ENCODE results near the gene PLCG2. TPM values are rescaled to one million over a fixed set of nuclear protein-coding genes. Genes with fewer than 3 reads are reported as not detected.

The PLCG2 gene
- polyA plus RNA-seq, 1 donor from 2014 or later: not detected

- Histone ChIP-seq H3F3A (ENCODE audit: insufficient read depth, low read length, poor library complexity, severe bottlenecking) (no peaks in the 10 kb centered on the region), H3K4me2 (ENCODE audit: low read length) (no peak overlapping the region), H3K9me2 (ENCODE audit: insufficient read depth, low read length) (no peaks in the 10 kb centered on the region), H3K4me3 (ENCODE audit: low read length) (no peak overlapping the region), H3K36me3 (ENCODE audit: insufficient read depth, low read length) (no peaks in the 10 kb centered on the region), H3K27me3 (ENCODE audit: insufficient read depth, low read depth, low read length) (no peaks in the 10 kb centered on the region), H2AFZ (ENCODE audit: low read depth, low read length) (no peak overlapping the region), H3K9me3 (ENCODE audit: low read length) (no peaks in the 10 kb centered on the region), H4K20me1 (ENCODE audit: insufficient read depth) (no peaks in the 10 kb centered on the region), H3K27ac (ENCODE audit: low read length) (no peak overlapping the region), H3K79me2 (replicated peaks; ENCODE audit: insufficient read depth, low read length) (no peaks in the 10 kb centered on the region), H3K9ac (ENCODE audit: low read length) (no peak overlapping the region)
- no peak for TF ChIP-seq TAF1 (IDR thresholded peaks at IDR 0.05; ENCODE audit: low read depth)
- TF ChIP-seq SMC3 (conservative IDR thresholded peaks at IDR 0.05; ENCODE audit: poor library complexity): no peak
- TF ChIP-seq EP300 (conservative IDR thresholded peaks at IDR 0.05; ENCODE audit: poor library complexity, severe bottlenecking): no peak
- TF ChIP-seq, protein P1, sequence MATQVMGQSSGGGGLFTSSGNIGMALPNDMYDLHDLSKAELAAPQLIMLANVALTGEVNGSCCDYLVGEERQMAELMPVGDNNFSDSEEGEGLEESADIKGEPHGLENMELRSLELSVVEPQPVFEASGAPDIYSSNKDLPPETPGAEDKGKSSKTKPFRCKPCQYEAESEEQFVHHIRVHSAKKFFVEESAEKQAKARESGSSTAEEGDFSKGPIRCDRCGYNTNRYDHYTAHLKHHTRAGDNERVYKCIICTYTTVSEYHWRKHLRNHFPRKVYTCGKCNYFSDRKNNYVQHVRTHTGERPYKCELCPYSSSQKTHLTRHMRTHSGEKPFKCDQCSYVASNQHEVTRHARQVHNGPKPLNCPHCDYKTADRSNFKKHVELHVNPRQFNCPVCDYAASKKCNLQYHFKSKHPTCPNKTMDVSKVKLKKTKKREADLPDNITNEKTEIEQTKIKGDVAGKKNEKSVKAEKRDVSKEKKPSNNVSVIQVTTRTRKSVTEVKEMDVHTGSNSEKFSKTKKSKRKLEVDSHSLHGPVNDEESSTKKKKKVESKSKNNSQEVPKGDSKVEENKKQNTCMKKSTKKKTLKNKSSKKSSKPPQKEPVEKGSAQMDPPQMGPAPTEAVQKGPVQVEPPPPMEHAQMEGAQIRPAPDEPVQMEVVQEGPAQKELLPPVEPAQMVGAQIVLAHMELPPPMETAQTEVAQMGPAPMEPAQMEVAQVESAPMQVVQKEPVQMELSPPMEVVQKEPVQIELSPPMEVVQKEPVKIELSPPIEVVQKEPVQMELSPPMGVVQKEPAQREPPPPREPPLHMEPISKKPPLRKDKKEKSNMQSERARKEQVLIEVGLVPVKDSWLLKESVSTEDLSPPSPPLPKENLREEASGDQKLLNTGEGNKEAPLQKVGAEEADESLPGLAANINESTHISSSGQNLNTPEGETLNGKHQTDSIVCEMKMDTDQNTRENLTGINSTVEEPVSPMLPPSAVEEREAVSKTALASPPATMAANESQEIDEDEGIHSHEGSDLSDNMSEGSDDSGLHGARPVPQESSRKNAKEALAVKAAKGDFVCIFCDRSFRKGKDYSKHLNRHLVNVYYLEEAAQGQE (IDR thresholded peaks at IDR 0.05; ENCODE audit: borderline replicate concordance): no peak
These were observed 120.9 kb downstream of the PLCG2 start for GRCh38 chr16:81900014-81900413.

DNA sequence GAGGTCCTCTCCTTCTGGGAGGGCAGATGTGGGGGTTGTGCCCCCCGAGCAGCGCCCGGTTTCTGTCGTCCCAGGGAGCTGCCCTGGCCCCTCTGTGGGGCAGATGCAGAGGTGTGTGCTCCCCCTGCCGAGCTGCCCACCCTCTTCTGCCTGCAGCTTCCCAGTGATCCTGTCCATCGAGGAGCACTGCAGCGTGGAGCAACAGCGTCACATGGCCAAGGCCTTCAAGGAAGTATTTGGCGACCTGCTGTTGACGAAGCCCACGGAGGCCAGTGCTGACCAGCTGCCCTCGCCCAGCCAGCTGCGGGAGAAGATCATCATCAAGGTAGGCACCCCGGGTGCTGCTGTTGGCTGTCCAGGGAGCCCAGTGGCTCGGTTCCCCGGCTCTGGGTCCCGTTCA, 121.4 kb downstream of the PLCG2 start:
- H3F3A ChIP-seq (ENCODE audit: insufficient read depth, low read length, poor library complexity, severe bottlenecking): no peaks in the 10 kb centered on the region
- TF ChIP-seq, protein P2, sequence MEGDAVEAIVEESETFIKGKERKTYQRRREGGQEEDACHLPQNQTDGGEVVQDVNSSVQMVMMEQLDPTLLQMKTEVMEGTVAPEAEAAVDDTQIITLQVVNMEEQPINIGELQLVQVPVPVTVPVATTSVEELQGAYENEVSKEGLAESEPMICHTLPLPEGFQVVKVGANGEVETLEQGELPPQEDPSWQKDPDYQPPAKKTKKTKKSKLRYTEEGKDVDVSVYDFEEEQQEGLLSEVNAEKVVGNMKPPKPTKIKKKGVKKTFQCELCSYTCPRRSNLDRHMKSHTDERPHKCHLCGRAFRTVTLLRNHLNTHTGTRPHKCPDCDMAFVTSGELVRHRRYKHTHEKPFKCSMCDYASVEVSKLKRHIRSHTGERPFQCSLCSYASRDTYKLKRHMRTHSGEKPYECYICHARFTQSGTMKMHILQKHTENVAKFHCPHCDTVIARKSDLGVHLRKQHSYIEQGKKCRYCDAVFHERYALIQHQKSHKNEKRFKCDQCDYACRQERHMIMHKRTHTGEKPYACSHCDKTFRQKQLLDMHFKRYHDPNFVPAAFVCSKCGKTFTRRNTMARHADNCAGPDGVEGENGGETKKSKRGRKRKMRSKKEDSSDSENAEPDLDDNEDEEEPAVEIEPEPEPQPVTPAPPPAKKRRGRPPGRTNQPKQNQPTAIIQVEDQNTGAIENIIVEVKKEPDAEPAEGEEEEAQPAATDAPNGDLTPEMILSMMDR (IDR thresholded peaks at IDR 0.05; ENCODE audit: poor library complexity, severe bottlenecking): no peak
- TF ChIP-seq TAF1 (IDR thresholded peaks at IDR 0.05; ENCODE audit: low read depth): no peak
- TF ChIP-seq, protein P1 (IDR thresholded peaks at IDR 0.05; ENCODE audit: borderline replicate concordance): no peak
- no peak for TF ChIP-seq SMC3 (conservative IDR thresholded peaks at IDR 0.05; ENCODE audit: poor library complexity)
- no peak for TF ChIP-seq RAD21 (conservative IDR thresholded peaks at IDR 0.05)
- no peak for TF ChIP-seq POLR2AphosphoS5 (IDR thresholded peaks at IDR 0.05)
- no peak for TF ChIP-seq MXI1 (conservative IDR thresholded peaks at IDR 0.05; ENCODE audit: poor library complexity, severe bottlenecking)
- no peak for TF ChIP-seq EZH2 (IDR thresholded peaks at IDR 0.05; ENCODE audit: borderline replicate concordance, insufficient read depth, low read length, poor library complexity, severe bottlenecking)
- TF ChIP-seq EP300 (conservative IDR thresholded peaks at IDR 0.05; ENCODE audit: poor library complexity, severe bottlenecking): no peak
- H3K9me3 ChIP-seq (ENCODE audit: low read length): no peaks in the 10 kb centered on the region
- no peaks in the 10 kb centered on the region for H3K36me3 ChIP-seq (ENCODE audit: insufficient read depth, low read length)
- no peak overlapping the region for H3K27ac ChIP-seq (ENCODE audit: low read length)
- no peak overlapping the region for H3K4me3 ChIP-seq (ENCODE audit: low read length)
- no peak overlapping the region for H3K9ac ChIP-seq (ENCODE audit: low read length)
- H2AFZ ChIP-seq (ENCODE audit: low read depth, low read length): no peak overlapping the region
- H4K20me1 ChIP-seq (ENCODE audit: insufficient read depth): no peaks in the 10 kb centered on the region
- H3K79me2 ChIP-seq (replicated peaks; ENCODE audit: insufficient read depth, low read length): no peaks in the 10 kb centered on the region
- H3K4me2 ChIP-seq (ENCODE audit: low read length): no peak overlapping the region
- no peaks in the 10 kb centered on the region for H3K9me2 ChIP-seq (ENCODE audit: insufficient read depth, low read length)
- no peaks in the 10 kb centered on the region for H3K27me3 ChIP-seq (ENCODE audit: insufficient read depth, low read depth, low read length)
